H1 (cell line): ENCODE measurements around the gene CAPN7.

ENCODE experiments used
- EZH2 ChIP-seq: fragments of 200-600 bp; sonication (generic); IDR thresholded peaks from 2 replicates; pipeline ENCODE4 v1.7.1; 2012; ENCODE audit warnings: low read depth, mild to moderate bottlenecking, moderate library complexity, low read length, inconsistent platforms; ENCODE audit not compliant: severe bottlenecking
- GTF2F1 ChIP-seq: IDR thresholded peaks from 2 replicates; pipeline ENCODE4 v1.6.1; 2012; ENCODE audit warnings: low read depth, low read length, improper control_type of control experiment, borderline replicate concordance
- JUN ChIP-seq: IDR thresholded peaks from 2 replicates; pipeline ENCODE4 v1.6.1; 2011; ENCODE audit warnings: low read depth, mild to moderate bottlenecking, improper control_type of control experiment, low read length
- MAFK ChIP-seq: IDR thresholded peaks from 2 replicates; pipeline ENCODE4 v1.6.1; 2012; ENCODE audit warnings: low read depth, mild to moderate bottlenecking, improper control_type of control experiment, low read length
- POLR2A ChIP-seq, 2 experiments: IDR thresholded peaks; 1 replicate in 1 of 2; 2 replicates in 1 of 2; pipeline ENCODE4 v1.6.1; 2011; ENCODE audit warnings: low read depth in 2 of 2, low read length in 2 of 2, mild to moderate bottlenecking in 2 of 2; ENCODE audit errors: control extremely low read depth in 1 of 2
- POLR2AphosphoS5 ChIP-seq: IDR thresholded peaks from 2 replicates; pipeline ENCODE4 v1.6.1; 2011; ENCODE audit warnings: low read depth, low read length
- RAD21 ChIP-seq, 2 experiments: IDR thresholded peaks in 1 of 2; conservative IDR thresholded peaks in 1 of 2; 2 replicates each; pipeline ENCODE4 v1.6.1; 2011; ENCODE audit warnings: low read depth in 2 of 2, low read length in 2 of 2, improper control_type of control experiment in 1 of 2, inconsistent platforms in 1 of 2, mild to moderate bottlenecking in 1 of 2, moderate library complexity in 1 of 2
- RXRA ChIP-seq: IDR thresholded peaks from 2 replicates; pipeline ENCODE4 v1.6.1; 2011; ENCODE audit warnings: low read depth, mild to moderate bottlenecking, low read length, moderate library complexity; ENCODE audit not compliant: insufficient read depth
- SP2 ChIP-seq: IDR thresholded peaks from 2 replicates; pipeline ENCODE4 v1.6.1; 2012; ENCODE audit warnings: mild to moderate bottlenecking, low read length, inconsistent platforms
- ZNF274 ChIP-seq: IDR thresholded peaks from 2 replicates; pipeline ENCODE4 v1.7.0; 2012; ENCODE audit warnings: low read length, borderline replicate concordance; ENCODE audit errors: extremely low read depth
- TF ChIP-seq, protein P1 (sequence below), 3 experiments: IDR thresholded peaks; 1 replicate in 2 of 3; 2 replicates in 1 of 3; pipeline versions ENCODE4 v1.5.1 to v1.6.1; 2011; ENCODE audit warnings: low read length in 3 of 3, mild to moderate bottlenecking in 3 of 3, inconsistent platforms in 2 of 3, low read depth in 1 of 3, moderate library complexity in 1 of 3; ENCODE audit not compliant: insufficient read depth in 1 of 3; ENCODE audit errors: control extremely low read depth in 1 of 3
- TF ChIP-seq, protein P2 (sequence below): IDR thresholded peaks from 2 replicates; pipeline ENCODE4 v1.6.1; 2012; ENCODE audit warnings: inconsistent platforms
- TF ChIP-seq, protein P3 (sequence below): IDR thresholded peaks from 2 replicates; pipeline ENCODE4 v1.6.1; 2011; ENCODE audit warnings: low read length, improper control_type of control experiment

DNA sequence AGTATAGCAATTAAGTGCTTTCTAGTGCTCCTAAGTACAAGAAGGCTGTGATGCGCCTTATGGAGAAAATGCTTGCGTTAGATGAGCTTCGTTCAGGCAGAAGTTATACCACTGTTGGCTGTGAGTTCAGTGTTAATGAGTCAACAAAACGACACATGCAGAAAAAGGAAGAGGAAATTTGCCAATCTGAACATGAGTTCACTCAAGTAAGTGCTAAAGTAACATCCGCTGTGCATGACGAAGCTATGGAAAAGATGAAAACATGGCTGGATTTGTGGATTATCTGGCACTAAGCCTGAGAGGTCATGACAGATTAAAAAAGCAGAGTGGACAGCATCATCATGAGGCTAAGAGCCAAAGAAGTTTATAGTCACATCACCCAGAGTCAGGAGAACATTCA, 89.5 kb downstream of the CAPN7 start:
- no peak for TF ChIP-seq JUN
- no peak for TF ChIP-seq RXRA
- no peak for TF ChIP-seq RAD21 (IDR thresholded peaks at IDR 0.05 in 1 of 2, conservative IDR thresholded peaks at IDR 0.05 in 1 of 2; ENCODE audit: low read depth in 2 of 2, low read length in 2 of 2)
- no peak for TF ChIP-seq EZH2
- TF ChIP-seq ZNF274: no peak
- TF ChIP-seq, protein P1, sequence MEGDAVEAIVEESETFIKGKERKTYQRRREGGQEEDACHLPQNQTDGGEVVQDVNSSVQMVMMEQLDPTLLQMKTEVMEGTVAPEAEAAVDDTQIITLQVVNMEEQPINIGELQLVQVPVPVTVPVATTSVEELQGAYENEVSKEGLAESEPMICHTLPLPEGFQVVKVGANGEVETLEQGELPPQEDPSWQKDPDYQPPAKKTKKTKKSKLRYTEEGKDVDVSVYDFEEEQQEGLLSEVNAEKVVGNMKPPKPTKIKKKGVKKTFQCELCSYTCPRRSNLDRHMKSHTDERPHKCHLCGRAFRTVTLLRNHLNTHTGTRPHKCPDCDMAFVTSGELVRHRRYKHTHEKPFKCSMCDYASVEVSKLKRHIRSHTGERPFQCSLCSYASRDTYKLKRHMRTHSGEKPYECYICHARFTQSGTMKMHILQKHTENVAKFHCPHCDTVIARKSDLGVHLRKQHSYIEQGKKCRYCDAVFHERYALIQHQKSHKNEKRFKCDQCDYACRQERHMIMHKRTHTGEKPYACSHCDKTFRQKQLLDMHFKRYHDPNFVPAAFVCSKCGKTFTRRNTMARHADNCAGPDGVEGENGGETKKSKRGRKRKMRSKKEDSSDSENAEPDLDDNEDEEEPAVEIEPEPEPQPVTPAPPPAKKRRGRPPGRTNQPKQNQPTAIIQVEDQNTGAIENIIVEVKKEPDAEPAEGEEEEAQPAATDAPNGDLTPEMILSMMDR (IDR thresholded peaks at IDR 0.05; ENCODE audit: control extremely low read depth in 1 of 3, insufficient read depth in 1 of 3, low read depth in 1 of 3, low read length in 3 of 3): no peak
- no peak for TF ChIP-seq POLR2A (IDR thresholded peaks at IDR 0.05; ENCODE audit: control extremely low read depth in 1 of 2, low read depth in 2 of 2, low read length in 2 of 2)
- TF ChIP-seq MAFK: no peak
- no peak for TF ChIP-seq POLR2AphosphoS5
- no peak for TF ChIP-seq GTF2F1
- TF ChIP-seq, protein P2, sequence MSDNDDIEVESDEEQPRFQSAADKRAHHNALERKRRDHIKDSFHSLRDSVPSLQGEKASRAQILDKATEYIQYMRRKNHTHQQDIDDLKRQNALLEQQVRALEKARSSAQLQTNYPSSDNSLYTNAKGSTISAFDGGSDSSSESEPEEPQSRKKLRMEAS: no peak
- TF ChIP-seq SP2: no peak
- TF ChIP-seq, protein P3, sequence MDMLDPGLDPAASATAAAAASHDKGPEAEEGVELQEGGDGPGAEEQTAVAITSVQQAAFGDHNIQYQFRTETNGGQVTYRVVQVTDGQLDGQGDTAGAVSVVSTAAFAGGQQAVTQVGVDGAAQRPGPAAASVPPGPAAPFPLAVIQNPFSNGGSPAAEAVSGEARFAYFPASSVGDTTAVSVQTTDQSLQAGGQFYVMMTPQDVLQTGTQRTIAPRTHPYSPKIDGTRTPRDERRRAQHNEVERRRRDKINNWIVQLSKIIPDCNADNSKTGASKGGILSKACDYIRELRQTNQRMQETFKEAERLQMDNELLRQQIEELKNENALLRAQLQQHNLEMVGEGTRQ: no peak
